AG09319 (cell line): Measurements from ENCODE around the gene HERC2.
"Not testable (repeated sequence)": the region's sequence is repeated elsewhere in the genome, so short reads cannot be mapped to it uniquely, and the experiment has no call there.

Experiments used
- DNase-seq: peaks from one replicate; pipeline ENCODE4 v3.0.0-alpha.2; 2010; ENCODE audit warnings: low read depth; ENCODE audit errors: extremely low read depth
- TF ChIP-seq, protein P1 (sequence below): IDR thresholded peaks from 2 replicates; pipeline ENCODE4 v1.5.1; 2011; ENCODE audit warnings: low read depth, mild to moderate bottlenecking, inconsistent platforms, low read length, moderate library complexity

HERC2 gene

DNA sequence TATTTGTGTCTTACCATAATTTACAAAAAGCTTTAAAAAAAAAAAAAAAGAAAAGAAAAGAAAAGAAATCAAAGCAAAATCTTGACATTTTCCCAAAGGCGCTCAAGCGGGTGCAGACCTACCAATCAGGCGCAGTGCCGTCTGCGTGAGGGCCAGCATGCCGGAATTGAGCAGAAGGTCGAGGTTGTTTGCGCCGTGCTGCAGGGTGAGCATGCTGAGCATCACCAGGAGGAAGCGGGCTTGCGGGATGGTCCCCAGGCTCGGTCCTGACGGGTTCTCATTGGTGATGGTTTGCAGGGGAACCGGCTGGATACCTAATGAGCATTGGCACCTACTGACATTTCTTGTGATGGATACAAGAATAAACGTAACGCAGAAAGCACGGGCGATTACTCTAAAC lies 93.9 kb downstream of the HERC2 start:
- DNase-seq = no peak
- TF ChIP-seq, protein P1, sequence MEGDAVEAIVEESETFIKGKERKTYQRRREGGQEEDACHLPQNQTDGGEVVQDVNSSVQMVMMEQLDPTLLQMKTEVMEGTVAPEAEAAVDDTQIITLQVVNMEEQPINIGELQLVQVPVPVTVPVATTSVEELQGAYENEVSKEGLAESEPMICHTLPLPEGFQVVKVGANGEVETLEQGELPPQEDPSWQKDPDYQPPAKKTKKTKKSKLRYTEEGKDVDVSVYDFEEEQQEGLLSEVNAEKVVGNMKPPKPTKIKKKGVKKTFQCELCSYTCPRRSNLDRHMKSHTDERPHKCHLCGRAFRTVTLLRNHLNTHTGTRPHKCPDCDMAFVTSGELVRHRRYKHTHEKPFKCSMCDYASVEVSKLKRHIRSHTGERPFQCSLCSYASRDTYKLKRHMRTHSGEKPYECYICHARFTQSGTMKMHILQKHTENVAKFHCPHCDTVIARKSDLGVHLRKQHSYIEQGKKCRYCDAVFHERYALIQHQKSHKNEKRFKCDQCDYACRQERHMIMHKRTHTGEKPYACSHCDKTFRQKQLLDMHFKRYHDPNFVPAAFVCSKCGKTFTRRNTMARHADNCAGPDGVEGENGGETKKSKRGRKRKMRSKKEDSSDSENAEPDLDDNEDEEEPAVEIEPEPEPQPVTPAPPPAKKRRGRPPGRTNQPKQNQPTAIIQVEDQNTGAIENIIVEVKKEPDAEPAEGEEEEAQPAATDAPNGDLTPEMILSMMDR = no peak

DNA sequence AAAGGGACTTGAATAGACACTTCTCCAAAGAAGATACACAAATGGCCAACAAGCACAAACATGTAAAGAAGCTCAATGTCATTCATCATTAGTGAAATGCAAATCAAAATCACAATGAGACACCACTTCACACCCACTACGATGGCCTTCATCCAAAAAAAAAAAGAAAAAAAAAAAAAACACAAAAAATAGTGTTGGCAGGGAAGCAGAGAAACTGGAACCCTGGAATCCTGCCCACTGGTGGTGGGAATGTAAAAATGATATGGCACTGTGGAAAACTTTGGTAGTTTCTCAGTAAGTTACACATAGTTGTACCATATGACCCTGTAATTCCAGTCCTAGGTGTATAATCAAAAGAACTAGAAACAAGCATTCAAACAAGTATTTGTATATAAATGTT lies 94.7 kb downstream of the HERC2 start:
- TF ChIP-seq, protein P1 = peak; percentile 24
- DNase-seq = not testable (repeated sequence)

DNA sequence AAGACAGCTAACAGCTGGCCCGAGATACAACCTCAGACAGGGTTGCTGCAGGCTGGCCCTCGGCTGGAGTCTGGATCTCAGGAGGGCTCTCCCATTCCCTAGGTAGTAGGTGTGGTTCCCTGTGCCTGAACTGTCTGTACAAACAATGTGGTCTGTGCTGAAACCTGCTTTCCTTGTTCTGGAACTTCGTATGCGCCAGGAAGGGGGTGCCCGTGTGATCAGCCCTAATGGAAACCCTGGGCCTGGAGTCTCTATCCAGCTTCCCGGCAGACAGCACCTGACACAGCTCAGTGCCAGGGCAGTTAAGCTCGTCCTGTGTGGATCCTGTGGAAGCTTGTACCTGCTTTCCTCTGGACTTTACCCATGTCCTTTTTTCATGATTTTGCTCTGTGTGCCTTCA lies 99.4 kb downstream of the HERC2 start:
- DNase-seq = not testable (repeated sequence)

DNA sequence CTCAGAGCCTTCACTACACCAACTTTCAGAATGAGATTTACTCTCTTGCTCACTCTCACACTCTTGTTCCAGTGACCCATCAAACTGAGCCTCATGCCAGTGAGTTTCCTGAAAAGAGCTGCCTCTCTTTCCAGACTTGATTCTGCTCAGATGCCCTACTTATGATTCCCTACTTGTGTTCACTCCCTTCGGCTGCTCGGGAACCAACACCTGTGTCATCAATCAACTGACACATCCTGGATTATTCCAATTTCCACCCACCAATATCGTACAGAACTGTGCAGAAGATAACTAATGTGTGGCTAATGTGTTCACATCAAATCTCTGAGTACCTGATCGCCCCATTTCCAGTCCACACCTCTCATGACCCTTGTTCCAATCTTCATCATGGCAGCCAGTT lies 100.3 kb downstream of the HERC2 start:
- not testable (repeated sequence) for DNase-seq

DNA sequence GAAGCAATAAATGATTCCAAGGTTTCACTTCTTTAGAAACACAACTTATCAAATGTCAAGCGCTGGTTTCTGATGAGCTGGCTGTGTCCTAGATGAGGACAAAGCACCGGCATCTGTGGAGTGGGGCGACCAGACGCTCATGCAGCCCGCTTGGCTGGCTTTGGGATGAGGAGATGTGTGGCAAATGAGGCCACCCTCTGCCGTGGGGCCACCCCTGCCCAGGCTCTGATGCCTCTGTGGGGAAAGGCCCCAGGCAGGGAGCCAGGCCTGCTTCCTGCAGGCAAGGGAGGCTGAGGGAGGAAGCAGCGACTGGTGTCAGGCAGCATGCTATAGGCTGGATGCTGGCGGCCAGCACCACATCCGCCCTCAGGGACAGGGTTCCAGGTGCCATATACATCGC lies 102.9 kb downstream of the HERC2 start:
- DNase-seq = no peak
- TF ChIP-seq, protein P1 = no peak

DNA sequence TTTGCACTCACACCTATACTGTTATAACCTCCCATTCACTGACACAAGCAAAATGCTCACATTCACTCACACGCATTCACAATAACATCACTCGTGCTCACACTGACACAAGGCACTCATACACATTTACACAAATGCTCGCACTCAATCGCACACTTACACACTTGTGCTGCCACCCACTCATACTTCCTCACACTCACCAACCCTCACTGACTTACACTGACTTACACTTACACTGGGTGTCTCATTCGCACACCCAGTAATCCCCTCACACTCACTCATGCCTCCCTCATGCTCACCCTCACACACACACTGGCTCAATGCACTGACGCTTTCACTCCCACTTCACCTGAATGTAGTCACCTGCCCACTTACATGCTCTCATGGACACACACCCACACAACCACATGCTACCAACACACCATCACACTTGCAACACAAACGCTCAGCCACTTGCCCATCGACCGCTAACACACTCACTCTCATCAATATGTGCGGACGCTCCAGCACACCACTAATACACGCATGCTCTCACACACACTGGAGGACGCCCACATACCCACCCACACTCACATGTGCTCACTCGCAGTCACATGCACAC lies 104.9 kb downstream of the HERC2 start:
- DNase-seq = not testable (repeated sequence)

DNA sequence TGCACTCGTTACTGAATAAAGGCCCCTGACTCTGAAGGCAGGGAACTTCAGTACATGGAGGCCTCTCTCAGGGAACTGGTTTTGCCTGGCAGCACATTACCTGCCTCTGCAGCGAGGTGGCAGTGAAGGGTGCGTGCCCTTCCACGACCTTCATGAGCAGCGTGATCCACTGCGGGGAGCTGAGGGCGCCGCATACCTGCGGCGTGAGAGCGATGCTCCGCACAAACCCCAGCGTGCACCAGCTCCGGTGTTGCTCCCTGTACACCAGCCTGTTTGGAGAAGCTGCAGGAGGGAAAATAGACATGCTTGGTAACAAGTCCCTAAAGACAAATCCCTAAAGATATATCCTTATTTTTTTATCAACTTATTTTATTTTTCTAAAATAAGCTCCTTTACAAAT lies 106.5 kb downstream of the HERC2 start:
- not testable (repeated sequence) for DNase-seq

DNA sequence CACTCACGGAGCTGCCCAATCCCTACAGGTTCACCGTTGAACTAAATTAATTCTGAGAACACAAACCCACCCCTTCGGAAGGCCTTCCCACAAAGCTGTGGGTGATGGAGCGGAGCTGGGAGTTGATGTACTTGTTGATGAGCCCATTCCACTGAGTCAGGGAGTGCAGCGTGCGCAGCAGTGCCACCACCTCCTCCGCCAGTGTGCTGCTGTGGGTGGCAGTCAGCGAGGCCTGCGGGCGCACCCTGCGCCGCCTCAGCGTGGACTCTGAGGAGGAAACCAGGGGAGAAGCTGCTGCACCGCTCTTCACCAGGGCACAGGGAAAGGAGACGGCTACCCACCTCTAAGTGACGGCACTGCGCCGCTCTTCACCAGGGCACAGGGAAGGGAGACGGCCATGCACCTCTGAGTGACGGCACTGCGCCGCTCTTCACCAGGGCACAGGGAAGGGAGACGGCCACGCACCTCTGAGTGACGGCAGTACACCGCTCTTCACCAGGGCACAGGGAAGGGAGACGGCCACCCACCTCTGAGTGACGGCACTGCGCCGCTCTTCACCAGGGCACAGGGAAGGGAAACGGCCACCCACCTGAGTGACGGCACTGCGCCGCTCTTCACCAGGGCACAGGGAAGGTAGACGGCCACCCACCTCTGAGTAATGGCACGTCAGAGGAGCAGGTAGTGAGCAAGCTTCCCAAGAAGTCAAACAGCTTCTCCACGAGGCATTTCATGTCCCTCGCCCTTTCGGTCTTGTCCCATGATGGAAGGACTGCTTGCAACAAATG lies 107.8 kb downstream of the HERC2 start:
- DNase-seq = not testable (repeated sequence)

DNA sequence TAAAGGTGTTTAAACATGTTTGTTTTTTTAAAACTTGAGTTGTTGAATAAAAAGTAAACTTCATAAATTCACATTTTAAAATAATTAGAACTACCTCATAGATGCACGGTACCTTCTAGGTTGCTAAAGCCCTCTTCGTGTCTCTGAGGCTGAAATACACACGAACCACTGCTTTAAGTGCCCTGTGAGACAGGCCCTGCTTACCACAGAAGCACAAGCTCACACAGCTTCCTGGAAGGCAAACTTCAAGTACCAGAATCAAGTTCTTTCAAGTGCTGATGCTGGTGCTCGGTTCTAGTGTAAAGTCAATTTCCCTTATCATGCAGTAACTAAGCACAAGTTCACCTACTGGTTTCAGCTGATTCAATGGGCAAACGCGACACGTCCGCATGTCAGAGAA lies 108.6 kb downstream of the HERC2 start:
- DNase-seq = not testable (repeated sequence)

DNA sequence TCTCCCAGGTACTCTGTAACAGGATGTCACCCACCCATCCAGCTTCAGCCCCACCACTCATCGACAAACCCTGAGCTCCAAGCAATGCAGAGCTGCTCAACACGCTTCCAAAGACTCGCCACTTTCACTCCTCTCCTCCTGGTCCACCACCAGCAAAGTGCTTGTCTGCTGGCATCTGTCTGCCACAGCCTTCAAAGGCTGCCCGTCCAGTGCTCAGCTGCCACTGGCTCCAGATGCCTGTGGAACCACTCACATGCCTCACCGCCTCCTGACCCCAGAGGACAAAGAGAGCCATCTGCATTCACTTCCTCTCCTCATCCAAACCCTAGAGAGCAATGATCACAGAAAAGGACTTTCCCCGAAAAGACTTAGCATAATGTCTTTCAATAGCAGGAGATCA lies 113.4 kb downstream of the HERC2 start:
- DNase-seq = no peak
- TF ChIP-seq, protein P1 = no peak

DNA sequence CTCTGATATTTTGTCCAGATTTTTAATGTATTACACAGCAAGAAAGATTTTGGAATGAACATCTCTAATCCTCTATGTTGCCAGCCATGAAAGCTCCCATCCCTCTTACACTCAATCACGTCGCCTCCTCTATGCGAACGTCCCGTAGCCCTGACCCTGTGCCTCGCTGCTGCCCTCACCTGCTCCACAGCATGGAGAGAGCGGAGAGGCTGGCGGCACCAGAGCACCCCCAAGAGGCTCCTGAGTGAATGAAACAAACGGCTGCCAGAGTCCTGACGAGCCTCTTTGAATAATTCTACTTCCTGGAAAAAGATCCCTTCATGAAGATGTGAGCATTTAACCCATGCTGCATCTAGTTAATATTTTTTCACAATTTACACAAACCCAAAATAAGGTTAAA lies 116.3 kb downstream of the HERC2 start:
- not testable (repeated sequence) for DNase-seq

DNA sequence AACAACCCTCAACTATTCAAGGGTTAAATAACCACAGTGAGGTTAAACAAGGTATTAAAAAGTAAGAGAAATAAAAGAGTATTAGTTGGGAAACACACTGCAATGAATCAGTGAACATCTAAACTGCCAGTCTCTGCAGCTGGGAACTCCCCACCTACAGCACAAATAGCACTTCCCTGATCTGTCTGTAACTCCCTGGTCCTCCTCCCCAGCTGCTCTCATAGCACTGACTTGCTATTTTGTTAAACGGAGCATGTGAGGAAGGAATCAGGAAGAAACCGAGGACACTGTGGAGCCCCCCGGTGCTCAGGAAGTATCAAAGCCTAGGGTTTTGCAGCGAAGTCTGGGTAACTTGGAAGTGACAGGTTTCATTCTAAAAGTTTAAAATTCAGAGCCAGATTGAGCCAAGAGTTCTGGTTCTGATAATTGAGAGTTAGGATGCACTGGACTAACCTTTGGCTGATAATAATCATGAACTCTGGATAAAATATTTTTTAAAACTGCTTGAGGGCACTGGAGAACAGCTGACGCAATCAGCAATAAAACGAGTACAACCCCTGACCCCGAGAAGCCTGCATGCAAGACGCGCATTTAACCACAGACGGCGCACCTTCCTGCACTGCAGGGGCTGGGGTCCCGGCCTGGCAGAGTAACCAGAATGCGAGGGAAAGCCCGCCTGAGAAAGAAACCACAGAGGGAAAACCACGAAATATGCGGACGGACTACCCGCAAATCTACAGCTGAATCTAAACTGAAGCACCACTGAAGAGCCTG lies 118.7 kb downstream of the HERC2 start:
- DNase-seq = not testable (repeated sequence)

DNA sequence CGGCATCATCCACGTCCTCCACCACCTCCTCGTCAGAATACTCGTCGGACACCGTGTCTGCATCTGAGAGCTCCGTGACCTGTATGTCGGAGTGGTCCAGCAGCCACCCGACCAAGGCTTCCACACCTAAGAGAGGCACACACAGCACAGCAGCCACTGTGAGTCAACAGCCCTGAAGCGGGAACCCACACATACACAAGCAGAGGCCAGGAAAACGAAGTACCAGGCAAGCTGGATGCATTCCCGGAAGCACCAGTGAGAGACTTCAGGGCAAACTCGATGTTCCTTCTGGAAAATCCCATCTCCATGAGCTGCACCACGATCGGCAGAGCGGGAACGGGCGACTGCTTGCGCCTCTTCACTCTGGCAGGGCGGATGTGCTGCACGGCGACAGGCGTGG lies 119.9 kb downstream of the HERC2 start:
- not testable (repeated sequence) for DNase-seq

DNA sequence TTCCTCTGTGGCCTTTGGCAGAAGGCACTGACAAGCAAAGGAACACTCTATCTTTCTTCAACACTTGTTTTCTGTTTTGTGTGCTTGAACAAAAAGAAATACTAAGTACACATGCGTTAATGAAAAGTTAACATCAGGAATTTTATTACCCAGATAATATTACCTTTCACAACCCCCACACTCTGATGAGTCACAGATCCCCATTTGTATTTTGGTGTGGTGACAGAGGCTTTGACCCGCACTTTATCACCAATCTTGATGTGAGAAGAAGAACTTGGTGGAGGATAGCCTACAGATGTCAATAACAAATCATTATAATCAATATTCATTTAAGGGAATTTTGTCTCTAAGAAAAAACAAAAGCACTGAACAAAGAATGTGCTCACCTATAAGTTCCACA lies 123.8 kb downstream of the HERC2 start:
- not testable (repeated sequence) for DNase-seq

DNA sequence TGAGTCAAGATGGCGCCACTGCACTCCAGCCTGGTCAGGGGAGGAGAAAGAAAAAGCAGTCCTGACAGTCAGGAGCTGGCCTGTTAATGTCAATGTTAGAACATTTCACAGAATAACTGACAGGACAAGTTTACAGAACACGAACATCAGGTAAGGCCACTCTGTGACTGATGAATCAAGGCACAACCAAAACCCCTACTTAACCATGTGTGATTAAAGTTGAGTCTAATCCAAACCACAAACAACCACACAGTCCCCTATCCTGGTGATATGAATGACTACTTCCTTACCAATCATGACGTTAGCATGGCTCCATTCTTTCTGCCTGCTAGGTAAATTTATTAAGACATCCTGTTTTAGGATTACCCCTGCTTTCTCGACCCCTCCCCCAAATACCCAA lies 124.3 kb downstream of the HERC2 start:
- not testable (repeated sequence) for DNase-seq
